Kidney tubule cell (primary cell): Measurements from ENCODE around the gene POU2AF1.
"Not testable (repeated sequence)": the region's sequence is repeated elsewhere in the genome, so short reads cannot be mapped to it uniquely, and the experiment has no call there.

ENCODE experiments used
- DNase-seq: peaks from one replicate; pipeline ENCODE4 v3.0.0-alpha.2; 2018; ENCODE audit warnings: low spot score

POU2AF1 gene

GRCh38 chr11:111408789-111409727 is 30.0 kb upstream of the POU2AF1 start:
- no peak for DNase-seq

- DNase-seq: no peak
Measured at GRCh38 chr11:111407652-111408051, 28.6 kb upstream of the POU2AF1 start.

DNA sequence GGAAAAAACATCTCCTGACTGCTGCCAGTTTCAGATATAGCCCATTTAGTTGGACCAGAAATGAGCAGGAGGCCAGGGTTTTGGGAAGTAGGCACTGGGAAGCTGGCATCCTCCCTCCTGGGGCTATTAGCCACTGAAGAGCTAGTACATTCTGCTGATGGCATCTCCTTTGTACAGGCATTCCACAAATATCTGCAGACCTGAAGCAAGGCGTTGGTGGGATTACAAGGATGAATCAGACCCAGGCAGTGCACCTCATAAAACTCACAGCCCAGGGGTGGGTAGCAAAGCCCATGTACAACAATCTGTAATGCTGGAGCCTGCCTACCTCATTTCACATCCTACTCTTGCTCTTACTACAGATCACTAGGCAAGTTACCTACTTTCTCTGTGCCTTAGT is 27.5 kb upstream of the POU2AF1 start:
- no peak for DNase-seq

DNA sequence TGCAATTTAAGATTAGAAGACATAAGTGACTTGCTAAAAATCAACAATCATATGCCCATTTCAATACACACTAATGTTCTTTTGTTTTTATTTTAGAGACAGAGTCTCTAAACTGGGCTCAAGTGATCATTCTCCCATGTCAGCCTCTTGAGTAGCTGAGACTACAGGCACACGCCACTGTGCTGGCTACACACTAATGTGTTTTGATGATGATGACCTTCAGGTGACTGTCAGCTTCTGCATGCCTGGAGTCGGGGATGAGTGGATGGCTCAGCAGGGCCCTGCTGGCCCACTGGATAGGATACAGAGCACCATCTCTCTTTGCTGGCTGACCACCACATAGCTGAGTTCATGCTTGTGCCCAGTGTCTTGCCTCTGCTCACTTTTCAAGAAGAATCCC is 27.0 kb upstream of the POU2AF1 start:
- DNase-seq: no peak

- DNase-seq: no peak
Measured at GRCh38 chr11:111405551-111405950, 26.5 kb upstream of the POU2AF1 start.

GRCh38 chr11:111403051-111403726 is 24.1 kb upstream of the POU2AF1 start:
- DNase-seq: no peak

GRCh38 chr11:111402411-111402810 is 23.3 kb upstream of the POU2AF1 start:
- DNase-seq: no peak

DNA sequence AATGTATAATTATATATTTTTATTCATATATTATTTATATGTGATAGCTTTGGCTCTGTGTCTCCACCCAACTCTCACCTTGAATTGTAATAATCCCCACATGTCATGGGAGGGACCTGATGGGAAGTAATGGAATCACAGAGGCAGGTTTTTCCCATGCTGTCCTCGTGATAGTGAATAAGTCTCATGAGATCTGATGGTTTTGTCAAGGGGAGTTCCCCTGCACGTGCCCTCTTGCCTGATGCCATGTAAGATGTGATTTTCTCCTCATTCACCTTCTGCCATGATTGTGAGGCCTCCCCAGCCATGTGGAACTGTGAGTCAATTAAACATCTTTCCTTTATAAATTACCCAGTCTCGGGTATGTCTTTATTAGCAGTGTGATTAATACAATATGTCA is 22.9 kb upstream of the POU2AF1 start:
- DNase-seq: not testable (repeated sequence)

DNA sequence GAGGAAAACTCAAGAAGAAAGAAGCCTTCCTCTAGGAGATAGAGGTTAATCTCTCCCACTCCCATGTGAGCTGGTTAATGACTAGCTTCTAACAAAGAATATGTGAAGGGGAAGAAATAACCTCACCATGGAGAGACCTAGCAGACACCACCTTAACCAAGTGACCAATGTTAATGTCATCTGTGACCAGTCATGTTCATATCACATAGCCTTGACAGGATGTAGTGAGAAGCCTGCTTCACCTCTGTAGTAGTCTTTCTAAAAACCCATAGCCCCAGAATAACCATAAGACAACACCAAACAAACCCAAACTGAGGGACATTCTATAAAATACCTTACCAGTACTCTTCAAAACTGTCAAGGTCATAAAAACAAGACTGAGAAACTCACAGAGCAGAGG is 21.5 kb upstream of the POU2AF1 start:
- peak; percentile 5 for DNase-seq

GRCh38 chr11:111399187-111400031 is 20.3 kb upstream of the POU2AF1 start:
- no peak for DNase-seq

DNA sequence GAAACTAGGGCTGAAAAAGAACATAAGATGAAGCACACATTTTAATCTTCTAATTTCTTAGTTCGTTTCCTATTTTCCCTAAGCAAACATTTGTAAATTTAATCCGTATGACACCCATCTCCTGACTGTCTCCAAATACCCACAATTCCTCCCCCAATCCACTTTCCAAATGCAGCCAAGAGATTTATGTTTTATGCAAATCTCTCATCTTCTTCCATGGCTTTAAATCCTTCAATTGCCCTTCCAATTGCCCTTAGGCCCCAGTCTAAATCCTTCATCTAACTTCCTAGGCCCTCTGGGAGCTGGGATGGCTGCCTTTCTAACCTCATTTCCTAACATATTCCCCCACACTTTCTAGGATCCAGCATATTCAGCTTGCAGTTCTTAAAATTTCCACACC is 18.0 kb upstream of the POU2AF1 start:
- no peak for DNase-seq

DNA sequence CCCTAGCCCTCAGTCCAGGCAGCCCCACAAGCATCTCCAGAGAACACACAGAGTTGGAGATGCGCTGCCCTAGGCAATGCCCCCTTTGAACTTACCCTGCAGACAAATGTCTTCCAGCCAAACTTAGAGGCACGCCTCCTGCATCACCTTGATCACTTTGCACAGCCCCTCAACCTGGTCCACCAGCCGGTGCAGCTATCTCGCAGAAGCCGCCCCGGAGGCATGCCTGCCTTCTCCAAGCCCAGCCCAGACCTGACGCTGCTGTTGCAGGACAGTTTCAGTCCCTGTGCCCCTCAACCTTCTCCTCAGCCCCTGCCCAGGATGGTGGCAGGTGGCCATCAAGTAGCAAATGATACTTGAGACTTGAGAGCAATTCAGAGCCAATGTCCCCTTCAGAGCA is 16.7 kb upstream of the POU2AF1 start:
- DNase-seq: no peak

DNA sequence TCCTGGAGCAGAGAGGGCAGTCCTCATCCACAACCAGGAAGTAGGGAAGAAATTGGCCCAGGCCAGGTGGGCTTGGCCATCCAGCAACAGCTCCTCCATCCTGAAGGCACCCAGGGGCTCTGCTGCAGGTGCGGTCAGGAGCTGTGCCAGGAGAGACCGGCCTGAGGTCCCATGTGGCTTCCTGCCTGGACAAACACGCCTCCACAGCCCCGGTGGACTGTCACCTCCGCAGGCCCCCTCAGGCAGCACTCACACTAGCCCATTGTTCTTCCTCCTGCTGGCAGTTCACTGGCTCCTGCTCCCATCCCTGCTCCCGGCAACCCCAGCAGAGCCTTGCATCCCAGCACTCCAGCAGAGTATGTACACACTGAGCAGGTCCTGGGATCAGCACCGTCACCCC is 16.0 kb upstream of the POU2AF1 start:
- DNase-seq: no peak

GRCh38 chr11:111394147-111394546 is 15.1 kb upstream of the POU2AF1 start:
- DNase-seq: not testable (repeated sequence)

DNA sequence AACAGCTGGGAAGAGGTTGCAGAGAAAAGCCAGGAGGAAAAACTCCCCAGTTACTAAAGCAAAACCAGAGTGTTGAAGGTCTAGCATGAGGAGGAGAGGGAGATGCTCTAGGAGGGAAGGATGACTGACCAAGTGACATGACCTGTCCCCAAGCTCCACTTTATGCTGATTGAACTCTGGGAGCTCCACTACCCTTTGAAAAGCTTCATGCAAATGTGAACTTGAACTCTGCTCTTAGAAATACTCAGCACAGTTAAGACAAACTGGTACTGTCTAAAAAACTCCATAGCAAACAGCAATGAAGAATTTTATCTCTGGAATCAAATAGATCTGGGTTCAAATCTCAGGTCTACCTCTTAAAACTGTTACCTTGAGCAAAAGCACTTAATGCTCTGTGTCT is 14.5 kb upstream of the POU2AF1 start:
- DNase-seq: no peak

- DNase-seq: no peak
Measured at GRCh38 chr11:111393096-111393495, 14.0 kb upstream of the POU2AF1 start.

DNA sequence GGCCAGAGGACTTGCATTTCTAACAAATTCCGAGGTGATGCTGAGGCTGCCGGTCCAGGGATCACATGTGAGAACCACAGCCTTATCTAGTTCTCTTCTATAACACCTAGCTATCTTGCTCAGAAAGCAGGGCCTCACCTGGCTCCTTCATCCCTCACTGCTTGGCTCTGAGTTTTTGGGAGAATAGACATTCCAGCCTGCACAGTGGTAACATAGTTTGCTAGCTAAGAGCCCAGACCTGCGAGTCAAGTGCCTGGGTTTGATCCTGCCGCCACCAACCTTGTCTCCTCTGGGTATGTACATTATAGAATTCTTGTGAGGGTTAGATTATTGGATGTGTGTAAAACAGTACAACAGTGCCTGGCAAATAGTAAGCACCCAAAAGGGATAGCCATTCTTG is 13.5 kb upstream of the POU2AF1 start:
- no peak for DNase-seq

DNA sequence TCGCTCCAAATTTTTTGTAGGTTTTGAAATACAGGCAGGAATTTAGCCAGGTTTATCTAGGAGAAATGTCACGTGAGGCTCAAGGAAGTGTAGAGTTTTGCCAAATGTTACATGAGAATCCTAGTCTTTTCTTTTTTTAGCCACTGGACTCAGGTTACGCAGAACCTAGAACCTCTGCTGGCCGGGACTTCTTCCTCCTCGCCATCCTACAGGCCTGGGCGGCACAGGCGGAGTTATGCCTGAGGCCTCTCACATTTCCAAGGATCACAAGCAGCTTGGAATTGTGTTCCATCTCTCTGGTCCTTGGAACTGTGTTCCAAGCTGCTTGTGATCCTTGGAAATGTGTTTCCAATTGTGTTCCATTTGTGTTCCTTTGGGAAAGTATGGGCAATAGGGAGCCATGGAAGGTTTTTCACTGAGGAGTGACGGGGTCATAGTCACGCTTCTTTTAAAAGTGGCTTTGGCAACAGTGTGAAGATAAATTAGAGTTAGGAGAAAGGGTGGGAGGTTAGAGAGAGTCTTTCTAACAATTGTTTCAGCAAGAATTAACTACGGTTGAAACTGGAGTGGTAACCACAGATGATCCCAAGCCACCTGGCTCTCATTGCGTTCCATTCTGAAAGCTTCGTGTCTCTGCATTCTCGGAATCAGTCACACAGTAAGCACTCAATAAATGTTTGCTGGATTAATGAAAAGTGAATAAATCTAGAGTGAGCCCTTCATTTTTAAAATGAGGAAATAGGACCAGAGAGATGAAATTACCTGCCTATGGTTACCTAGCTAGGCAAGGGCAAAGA is 12.5 kb upstream of the POU2AF1 start:
- no peak for DNase-seq

DNA sequence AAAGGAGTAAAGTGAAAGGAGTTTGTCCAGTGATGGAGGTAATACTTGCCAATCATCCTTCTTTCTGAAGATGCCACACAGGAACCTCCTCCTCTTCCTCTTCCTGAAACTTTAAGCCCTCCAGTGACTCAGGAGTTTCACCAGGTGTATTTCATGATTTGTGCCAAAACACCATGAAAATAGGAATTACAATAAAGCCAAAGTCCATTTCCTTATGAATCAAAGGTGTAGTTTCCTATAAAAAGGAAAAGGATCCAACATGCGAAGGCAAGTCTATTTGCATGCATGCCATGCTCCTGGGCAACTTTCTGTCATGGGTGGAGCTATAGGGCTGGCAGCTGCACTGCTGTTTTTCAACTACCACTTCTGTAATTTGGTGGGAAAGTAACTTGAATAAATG is 9.8 kb upstream of the POU2AF1 start:
- no peak for DNase-seq

GRCh38 chr11:111388420-111388819 is 9.3 kb upstream of the POU2AF1 start:
- DNase-seq: no peak

DNA sequence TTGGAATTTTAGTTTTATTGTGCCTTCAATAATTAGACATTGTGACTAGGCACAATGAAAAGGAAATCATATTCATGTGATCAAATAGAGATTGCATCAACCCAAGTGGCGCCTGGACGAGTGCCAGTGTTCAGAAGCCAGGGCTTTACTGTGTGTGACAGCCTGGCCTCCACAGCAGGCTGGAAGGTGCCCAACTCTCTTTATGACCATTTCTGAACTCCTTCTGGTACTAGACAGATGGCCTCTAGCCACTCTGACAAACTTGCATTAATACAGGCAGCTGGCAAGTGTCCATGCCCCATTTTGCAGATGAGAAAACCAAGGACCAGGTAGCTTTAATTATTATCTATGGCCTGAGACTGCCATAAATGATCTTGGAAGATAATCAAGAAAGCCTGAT is 8.3 kb upstream of the POU2AF1 start:
- no peak for DNase-seq
